K562 (cell line): ENCODE measurements around the gene MOB3C. TPM values are rescaled to one million over a fixed set of nuclear protein-coding genes. Genes with fewer than 3 reads are reported as not detected.

Experiments used
- ATF7 ChIP-seq: fragments of 450-650 bp; IDR thresholded peaks from 2 replicates; pipeline ENCODE4 v1.7.1; 2014; ENCODE audit warnings: mild to moderate bottlenecking, moderate library complexity
- FOXK2 ChIP-seq, 2 experiments: fragments of 450-650 bp; IDR thresholded peaks in 1 of 2; conservative IDR thresholded peaks in 1 of 2; 2 replicates each; pipeline ENCODE4 v1.6.1; 2016; ENCODE audit warnings: low read depth in 2 of 2, mild to moderate bottlenecking in 1 of 2
- KAT8 ChIP-seq: fragments of 450-650 bp; IDR thresholded peaks from 2 replicates; pipeline ENCODE4 v1.6.1; 2016; ENCODE audit warnings: low read depth, mild to moderate bottlenecking
- KLF13 ChIP-seq: fragments of 450-650 bp; IDR thresholded peaks from 2 replicates; pipeline ENCODE4 v1.6.1; 2016; ENCODE audit warnings: missing genetic modification characterization, low read depth, mild to moderate bottlenecking, missing compliant biosample characterization, moderate library complexity, borderline replicate concordance
- XRCC4 ChIP-seq: IDR thresholded peaks from one replicate; pipeline ENCODE4 v1.6.1; 2011; ENCODE audit not compliant: insufficient read depth, insufficient read length; ENCODE audit errors: extremely low read depth
- ZNF165 ChIP-seq: fragments of 250-450 bp; sonication (Bioruptor Pico); IDR thresholded peaks from 2 replicates; pipeline ENCODE4 v1.4.0; 2020; ENCODE audit warnings: borderline replicate concordance
- polyA plus RNA-seq, 8 experiments: library from polyadenylated mRNA; depleted of rRNA in 4 of 8; stranded (reverse) in 5 of 8; unstranded in 3 of 8; fragments of >200 nt; fragmentation: Nextera tagmentation in 2 of 8; fragmentation: Illumina TruSeq in 1 of 8; extraction: Ambion mirVana in 2 of 8; extraction: Trizol in 1 of 8; gene quantifications; 2 replicates each; pipeline versions ENCODE4 v1.2.1 to v1.2.3, GENCODE V29; 2011 to 2014; ENCODE audit warnings: inconsistent platforms in 1 of 8, missing spikeins in 1 of 8
- total RNA-seq, 7 experiments: library from RNA; depleted of rRNA in 6 of 7; stranded (reverse); fragments of >200 nt in 6 of 7; fragmentation: Illumina TruSeq in 2 of 7; extraction: Trizol in 2 of 7; gene quantifications; 2 replicates each; pipeline versions ENCODE4 v1.2.1 to v1.2.3, GENCODE V29; 2011 to 2021; ENCODE audit warnings: low replicate concordance in 1 of 7
- TF ChIP-seq, protein P1 (sequence below): sonication (generic); formaldehyde crosslinking; IDR thresholded peaks from 2 replicates; pipeline ENCODE4 v1.8.1; 2023; ENCODE audit warnings: mild to moderate bottlenecking, missing genetic modification reagents
- TF ChIP-seq, protein P2 (sequence below): sonication (generic); formaldehyde crosslinking; IDR thresholded peaks from 2 replicates; pipeline ENCODE4 v1.8.0; 2022; ENCODE audit warnings: mild to moderate bottlenecking, missing genetic modification reagents

MOB3C gene
- total and polyA plus RNA-seq, 9 of the 15 experiments (the other 6 are each of a cell fraction or from before 2014, with no cell fraction given): 1.0 to 7.5 (median 3.7) TPM

DNA sequence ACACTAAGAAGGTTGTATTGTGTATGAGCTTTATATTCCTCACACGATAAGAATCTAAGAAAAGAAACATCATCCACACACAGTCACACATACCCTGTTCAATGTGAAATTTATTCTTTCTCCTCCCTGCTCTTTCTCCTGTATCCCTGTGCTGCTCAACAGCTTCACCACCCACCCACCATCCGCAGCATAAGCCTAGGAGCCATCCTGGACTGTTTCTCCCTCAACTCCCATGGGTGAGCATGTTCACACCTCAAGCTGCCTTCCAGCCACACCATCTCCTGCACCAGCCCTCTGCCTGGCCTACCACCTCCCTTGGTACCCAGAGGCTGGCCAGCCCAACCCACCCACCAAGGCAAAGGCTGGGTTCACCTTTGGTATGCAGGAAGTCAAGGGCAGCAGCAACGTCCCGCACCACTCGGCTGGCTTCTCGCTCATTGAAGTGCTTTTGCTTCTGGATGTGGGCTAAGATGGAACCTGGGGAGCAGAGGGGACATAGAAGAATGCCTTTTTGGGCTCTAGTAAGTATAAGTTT lies 44.9 kb downstream of the MOB3C start (continued):
- TF ChIP-seq XRCC4: no peak
- no peak for TF ChIP-seq KLF13 (tag)
- TF ChIP-seq KAT8: no peak
- no peak for TF ChIP-seq ZNF165 (CRISPR knock-in tag)
- TF ChIP-seq, protein P1, sequence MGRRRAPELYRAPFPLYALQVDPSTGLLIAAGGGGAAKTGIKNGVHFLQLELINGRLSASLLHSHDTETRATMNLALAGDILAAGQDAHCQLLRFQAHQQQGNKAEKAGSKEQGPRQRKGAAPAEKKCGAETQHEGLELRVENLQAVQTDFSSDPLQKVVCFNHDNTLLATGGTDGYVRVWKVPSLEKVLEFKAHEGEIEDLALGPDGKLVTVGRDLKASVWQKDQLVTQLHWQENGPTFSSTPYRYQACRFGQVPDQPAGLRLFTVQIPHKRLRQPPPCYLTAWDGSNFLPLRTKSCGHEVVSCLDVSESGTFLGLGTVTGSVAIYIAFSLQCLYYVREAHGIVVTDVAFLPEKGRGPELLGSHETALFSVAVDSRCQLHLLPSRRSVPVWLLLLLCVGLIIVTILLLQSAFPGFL: no peak
- TF ChIP-seq, protein P2, sequence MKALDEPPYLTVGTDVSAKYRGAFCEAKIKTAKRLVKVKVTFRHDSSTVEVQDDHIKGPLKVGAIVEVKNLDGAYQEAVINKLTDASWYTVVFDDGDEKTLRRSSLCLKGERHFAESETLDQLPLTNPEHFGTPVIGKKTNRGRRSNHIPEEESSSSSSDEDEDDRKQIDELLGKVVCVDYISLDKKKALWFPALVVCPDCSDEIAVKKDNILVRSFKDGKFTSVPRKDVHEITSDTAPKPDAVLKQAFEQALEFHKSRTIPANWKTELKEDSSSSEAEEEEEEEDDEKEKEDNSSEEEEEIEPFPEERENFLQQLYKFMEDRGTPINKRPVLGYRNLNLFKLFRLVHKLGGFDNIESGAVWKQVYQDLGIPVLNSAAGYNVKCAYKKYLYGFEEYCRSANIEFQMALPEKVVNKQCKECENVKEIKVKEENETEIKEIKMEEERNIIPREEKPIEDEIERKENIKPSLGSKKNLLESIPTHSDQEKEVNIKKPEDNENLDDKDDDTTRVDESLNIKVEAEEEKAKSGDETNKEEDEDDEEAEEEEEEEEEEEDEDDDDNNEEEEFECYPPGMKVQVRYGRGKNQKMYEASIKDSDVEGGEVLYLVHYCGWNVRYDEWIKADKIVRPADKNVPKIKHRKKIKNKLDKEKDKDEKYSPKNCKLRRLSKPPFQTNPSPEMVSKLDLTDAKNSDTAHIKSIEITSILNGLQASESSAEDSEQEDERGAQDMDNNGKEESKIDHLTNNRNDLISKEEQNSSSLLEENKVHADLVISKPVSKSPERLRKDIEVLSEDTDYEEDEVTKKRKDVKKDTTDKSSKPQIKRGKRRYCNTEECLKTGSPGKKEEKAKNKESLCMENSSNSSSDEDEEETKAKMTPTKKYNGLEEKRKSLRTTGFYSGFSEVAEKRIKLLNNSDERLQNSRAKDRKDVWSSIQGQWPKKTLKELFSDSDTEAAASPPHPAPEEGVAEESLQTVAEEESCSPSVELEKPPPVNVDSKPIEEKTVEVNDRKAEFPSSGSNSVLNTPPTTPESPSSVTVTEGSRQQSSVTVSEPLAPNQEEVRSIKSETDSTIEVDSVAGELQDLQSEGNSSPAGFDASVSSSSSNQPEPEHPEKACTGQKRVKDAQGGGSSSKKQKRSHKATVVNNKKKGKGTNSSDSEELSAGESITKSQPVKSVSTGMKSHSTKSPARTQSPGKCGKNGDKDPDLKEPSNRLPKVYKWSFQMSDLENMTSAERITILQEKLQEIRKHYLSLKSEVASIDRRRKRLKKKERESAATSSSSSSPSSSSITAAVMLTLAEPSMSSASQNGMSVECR (CRISPR knock-in tag): no peak
- TF ChIP-seq FOXK2 (conservative IDR thresholded peaks at IDR 0.05 in 1 of 2, IDR thresholded peaks at IDR 0.05 in 1 of 2; ENCODE audit: low read depth in 2 of 2): no peak
- TF ChIP-seq ATF7: no peak
